NT2/D1 (cell line): ENCODE results near the gene FAM53A.

Experiments used
- SUZ12 ChIP-seq: IDR thresholded peaks from 2 replicates; pipeline ENCODE4 v1.6.1; 2011; ENCODE audit not compliant: insufficient read length, insufficient read depth; ENCODE audit errors: extremely low read depth
- YY1 ChIP-seq: IDR thresholded peaks from 2 replicates; pipeline ENCODE4 v1.6.1; 2011; ENCODE audit not compliant: insufficient read length, insufficient read depth
- ZNF274 ChIP-seq: IDR thresholded peaks from 2 replicates; pipeline ENCODE4 v1.6.1; 2011; ENCODE audit warnings: mild to moderate bottlenecking, low read depth, low read length

- no peak for TF ChIP-seq ZNF274
- TF ChIP-seq SUZ12: no peak
- TF ChIP-seq YY1: no peak
These were observed 42.4 kb downstream of the FAM53A start for GRCh38 chr4:1641671-1642070.
